Measurements from ENCODE around the gene BAMBI.

BAMBI gene

GRCh38 chr10:28676968-28677887 lies at the start of gene BAMBI:
BAMBI (plus strand) TSS chr10:28677521; CDS start chr10:28677898, 377 bp downstream.
- peak; percentile 30 for TF ChIP-seq CTCF (IDR thresholded peaks at IDR 0.05; ENCODE audit: low read length, missing control alignments)

GRCh38 chr10:28628184-28628893 lies 49.0 kb upstream of the BAMBI start:
- no peak overlapping the region for H3K4me3 ChIP-seq (replicated peaks; ENCODE audit: low read depth, low read length)
- TF ChIP-seq CTCF (IDR thresholded peaks at IDR 0.05; ENCODE audit: low read length, missing control alignments), result peak; percentile 96
- DNase-seq (ENCODE audit: low read depth), result peak; percentile 85

More at GRCh38 chr10:28676968-28677887, at the start of gene BAMBI:
- H3K4me3 ChIP-seq (replicated peaks; ENCODE audit: low read depth, low read length), result peak within 1 kb of the TSS; percentile 75
- DNase-seq (ENCODE audit: low read depth), result peak; percentile 92

GRCh38 chr10:28631896-28632583 lies 45.3 kb upstream of the BAMBI start:
- DNase-seq (ENCODE audit: low read depth), result no peak
- H3K4me3 ChIP-seq (replicated peaks; ENCODE audit: low read depth, low read length), result no peak overlapping the region
- TF ChIP-seq CTCF (IDR thresholded peaks at IDR 0.05; ENCODE audit: low read length, missing control alignments), result no peak

- no peak for TF ChIP-seq CTCF (IDR thresholded peaks at IDR 0.05; ENCODE audit: low read length, missing control alignments)
Measured at GRCh38 chr10:28632584-28632945, 44.8 kb upstream of the BAMBI start.

GRCh38 chr10:28633750-28634149 lies 43.6 kb upstream of the BAMBI start:
- no peak overlapping the region for H3K4me3 ChIP-seq (replicated peaks; ENCODE audit: low read depth, low read length)
- TF ChIP-seq CTCF (IDR thresholded peaks at IDR 0.05; ENCODE audit: low read length, missing control alignments), result no peak
- no peak for DNase-seq (ENCODE audit: low read depth)

More at GRCh38 chr10:28632584-28632945, 44.8 kb upstream of the BAMBI start:
- no peak for DNase-seq (ENCODE audit: low read depth)
- no peak overlapping the region for H3K4me3 ChIP-seq (replicated peaks; ENCODE audit: low read depth, low read length)

GRCh38 chr10:28637346-28637745 lies 40.0 kb upstream of the BAMBI start:
- TF ChIP-seq CTCF (IDR thresholded peaks at IDR 0.05; ENCODE audit: low read length, missing control alignments), result no peak
- H3K4me3 ChIP-seq (replicated peaks; ENCODE audit: low read depth, low read length), result no peak overlapping the region
- no peak for DNase-seq (ENCODE audit: low read depth)
